Measurements from ENCODE around the gene CHRNB2. TPM values are rescaled to one million over a fixed set of nuclear protein-coding genes. Genes with fewer than 3 reads are reported as not detected.

The CHRNB2 gene
- total RNA-seq, 1 experiment from 2014 or later, result 0.21 TPM

GRCh38 chr1:154626456-154627256 is 59.1 kb downstream of the CHRNB2 start:
- no peak for TF ChIP-seq REST (IDR thresholded peaks at IDR 0.05; ENCODE audit: insufficient read depth in 1 of 2, low read depth in 2 of 2, low read length in 1 of 2)
- TF ChIP-seq CTCF (IDR thresholded peaks at IDR 0.05), result no peak
- no peak for TF ChIP-seq SIN3A (IDR thresholded peaks at IDR 0.05; ENCODE audit: borderline replicate concordance, insufficient read depth, low read depth, low read length)
- no peak for TF ChIP-seq POLR2AphosphoS5 (IDR thresholded peaks at IDR 0.05; ENCODE audit: low read depth, low read length)
- no peak for TF ChIP-seq TCF7L2 (IDR thresholded peaks at IDR 0.05; ENCODE audit: low read depth, low read length)
- peak overlapping the region; percentile 99 for H3K27ac ChIP-seq (ENCODE audit: low read length)
- peaks cover 3% of the 10 kb centered on the region; the same call in 1 of the 2 replicates for H3K27me3 ChIP-seq (ENCODE audit: control insufficient read depth, insufficient read depth, low read length)
- in situ Hi-C loops (cut with HindIII; ENCODE audit: low pct_unique_long_range_greater_than_20kb, low sequenced_read_pairs), result no loop called here
- no peak for DNase-seq (ENCODE audit: low read depth, low spot score)
- peaks cover 2% of the 10 kb centered on the region for H3K36me3 ChIP-seq (ENCODE audit: control insufficient read depth, insufficient read depth, low read length)
- ATAC-seq, result peak; percentile 57
- intact Hi-C loops (cut with micrococcal nuclease; ENCODE audit: unreplicated experiment), result no loop called here
- H3K4me1 ChIP-seq (ENCODE audit: control insufficient read depth, insufficient read depth, low read length), result peaks cover 14% of the 10 kb centered on the region; the same call in 1 of the 2 replicates
- ChIA-PET POLR2A (interaction anchor here (0.5 to 0.6 kb wide), 2 partner anchors 186 to 426 kb away, joined by 3 to 12 read pairs; no protein-coding TSS in a partner anchor), CTCF (no interaction called here)
- H3K4me3 ChIP-seq (ENCODE audit: low read depth in 2 of 2, low read length in 2 of 2), result peak overlapping the region; percentile 81 to 88
- H3K9me3 ChIP-seq (ENCODE audit: control insufficient read depth, insufficient read depth, low read depth, low read length), result peaks cover 17% of the 10 kb centered on the region; the same call in 1 of the 2 replicates
- TSS peak; percentile 80 for BruUV-seq (replicated peaks)

GRCh38 chr1:154627257-154628120 is 59.9 kb downstream of the CHRNB2 start:
- TF ChIP-seq REST (IDR thresholded peaks at IDR 0.05; ENCODE audit: insufficient read depth in 1 of 2, low read depth in 2 of 2, low read length in 1 of 2) (no peak), SIN3A (IDR thresholded peaks at IDR 0.05; ENCODE audit: borderline replicate concordance, insufficient read depth, low read depth, low read length) (peak; percentile 51; the same call in 1 of the 2 replicates), POLR2AphosphoS5 (IDR thresholded peaks at IDR 0.05; ENCODE audit: low read depth, low read length) (peak; percentile 70)
- DNase-seq (ENCODE audit: low read depth, low spot score) (peak; percentile 71), ATAC-seq (peak; percentile 86)
- no TSS peak for BruUV-seq (replicated peaks)
- H3K9me3 ChIP-seq (ENCODE audit: control insufficient read depth, insufficient read depth, low read depth, low read length), result peaks cover 17% of the 10 kb centered on the region; the same call in 1 of the 2 replicates
- H3K27me3 ChIP-seq (ENCODE audit: control insufficient read depth, insufficient read depth, low read length), result peaks cover 7% of the 10 kb centered on the region; the same call in 1 of the 2 replicates
- ChIA-PET POLR2A (interaction anchor here (0.6 kb wide), 1 partner anchor 185 kb away, joined by 12 read pairs; no protein-coding TSS in a partner anchor), CTCF (no interaction called here)
- H3K27ac ChIP-seq (ENCODE audit: low read length), result peak overlapping the region; percentile 99
- in situ Hi-C loops (cut with HindIII; ENCODE audit: low pct_unique_long_range_greater_than_20kb, low sequenced_read_pairs), result no loop called here
- H3K36me3 ChIP-seq (ENCODE audit: control insufficient read depth, insufficient read depth, low read length), result peaks cover 2% of the 10 kb centered on the region
- peaks cover 12% of the 10 kb centered on the region; the same call in 1 of the 2 replicates for H3K4me1 ChIP-seq (ENCODE audit: control insufficient read depth, insufficient read depth, low read length)
- intact Hi-C loops (cut with micrococcal nuclease; ENCODE audit: unreplicated experiment), result no loop called here
- peak overlapping the region; percentile 81 to 88 for H3K4me3 ChIP-seq (ENCODE audit: low read depth in 2 of 2, low read length in 2 of 2)

Measured in Panc1 (cell line).